GM23338 (cell line): ENCODE measurements around the gene C2CD4A. TPM values are rescaled to one million over a fixed set of nuclear protein-coding genes. Genes with fewer than 3 reads are reported as not detected.

Source experiments
- ATAC-seq: fragments of 200-7000 bp; cut with Tn5 transposase; 3 replicates; pipeline ENCODE4 v1.9.1; 2020
- DNase-seq: peaks from one replicate; pipeline ENCODE4 v3.0.0-alpha.2; 2015; ENCODE audit warnings: low spot score
- H2AFZ ChIP-seq: fragments of 200-600 bp; sonication (generic); 2 replicates; pipeline ENCODE4 v1.8.0; 2016; ENCODE audit warnings: antibody characterized with exemption, mild to moderate bottlenecking, moderate library complexity
- H3F3A ChIP-seq: fragments of 200-600 bp; sonication (generic); replicated peaks from 2 replicates; pipeline ENCODE4 v1.8.0; 2017; ENCODE audit warnings: antibody characterized with exemption, mixed run types, low read depth
- H3K27ac ChIP-seq: fragments of 200-600 bp; sonication (generic); 2 replicates; pipeline ENCODE4 v1.6.1; 2016; ENCODE audit warnings: low read depth
- H3K27me3 ChIP-seq: fragments of 200-600 bp; sonication (generic); 2 replicates; pipeline ENCODE4 v1.8.0; 2016; ENCODE audit warnings: mild to moderate bottlenecking, mixed run types, moderate library complexity; ENCODE audit not compliant: insufficient read depth
- H3K36me3 ChIP-seq: fragments of 200-600 bp; sonication (generic); 2 replicates; pipeline ENCODE4 v1.8.0; 2016; ENCODE audit warnings: mild to moderate bottlenecking; ENCODE audit not compliant: insufficient read depth
- H3K4me1 ChIP-seq: fragments of 200-600 bp; sonication (generic); 2 replicates; pipeline ENCODE4 v1.8.0; 2016; ENCODE audit warnings: mild to moderate bottlenecking, moderate library complexity; ENCODE audit not compliant: insufficient read depth
- H3K4me2 ChIP-seq: fragments of 200-600 bp; sonication (generic); 2 replicates; pipeline ENCODE4 v1.7.1; 2017; ENCODE audit warnings: mixed run types
- H3K4me3 ChIP-seq: fragments of 200-600 bp; sonication (generic); 2 replicates; pipeline ENCODE4 v1.6.1; 2016; ENCODE audit warnings: mixed run types
- H3K79me2 ChIP-seq: fragments of 200-600 bp; sonication (generic); replicated peaks from 2 replicates; pipeline ENCODE4 v1.8.0; 2017; ENCODE audit warnings: mild to moderate bottlenecking; ENCODE audit not compliant: insufficient read depth
- H3K9me2 ChIP-seq: fragments of 200-600 bp; sonication (generic); 2 replicates; pipeline ENCODE4 v1.8.0; 2017; ENCODE audit not compliant: insufficient read depth
- H4K20me1 ChIP-seq: fragments of 200-600 bp; sonication (generic); replicated peaks from 2 replicates; pipeline ENCODE4 v1.8.0; 2017; ENCODE audit warnings: mild to moderate bottlenecking; ENCODE audit not compliant: insufficient read depth
- H3K27ac Mint-ChIP-seq: 2 replicates; pipeline ENCODE4 v1.8.0; 2020; ENCODE audit warnings: inconsistent platforms, mild to moderate bottlenecking, moderate library complexity, mixed read lengths
- H3K27me3 Mint-ChIP-seq: 3 replicates; pipeline ENCODE4 v1.8.0; 2022; ENCODE audit warnings: low read depth, mild to moderate bottlenecking, moderate library complexity, mixed read lengths, inconsistent platforms; ENCODE audit not compliant: insufficient read depth, poor library complexity
- H3K36me3 Mint-ChIP-seq: 3 replicates; pipeline ENCODE4 v1.8.0; 2021; ENCODE audit warnings: low read depth, mild to moderate bottlenecking, inconsistent platforms, moderate library complexity, mixed read lengths
- H3K4me1 Mint-ChIP-seq: 3 replicates; pipeline ENCODE4 v1.8.0; 2020; ENCODE audit warnings: mild to moderate bottlenecking, inconsistent platforms, mixed read lengths
- H3K4me3 Mint-ChIP-seq: 3 replicates; pipeline ENCODE4 v1.8.0; 2021; ENCODE audit warnings: moderate library complexity, mild to moderate bottlenecking, inconsistent platforms, mixed read lengths
- H3K9me3 Mint-ChIP-seq: 3 replicates; pipeline ENCODE4 v1.8.0; 2020; ENCODE audit warnings: moderate library complexity, mild to moderate bottlenecking, inconsistent platforms, mixed read lengths
- CREB1 ChIP-seq: fragments of 250-450 bp; sonication (Bioruptor Pico); IDR thresholded peaks from 2 replicates; pipeline ENCODE4 v1.5.0; 2020; ENCODE audit warnings: low read depth, mild to moderate bottlenecking, moderate library complexity
- EZH2phosphoT487 ChIP-seq: fragments of 200-600 bp; sonication (generic); IDR thresholded peaks from one replicate; pipeline ENCODE4 v1.8.1; 2018; ENCODE audit warnings: antibody characterized with exemption; ENCODE audit not compliant: unreplicated experiment
- JUNB ChIP-seq: IDR thresholded peaks from one replicate; pipeline ENCODE4 v1.6.1; 2016; ENCODE audit warnings: antibody characterized with exemption; ENCODE audit not compliant: unreplicated experiment
- NANOG ChIP-seq: IDR thresholded peaks from 2 replicates; pipeline ENCODE4 v1.6.1; 2016; ENCODE audit warnings: antibody characterized with exemption, borderline replicate concordance
- ZNF114 ChIP-seq: fragments of 250-450 bp; sonication (Bioruptor Pico); IDR thresholded peaks from 2 replicates; pipeline ENCODE4 v1.5.0; 2020; ENCODE audit warnings: mild to moderate bottlenecking, moderate library complexity
- ZNF331 ChIP-seq: fragments of 250-450 bp; sonication (Bioruptor Pico); IDR thresholded peaks from 2 replicates; pipeline ENCODE4 v1.5.0; 2020; ENCODE audit warnings: low read depth, mild to moderate bottlenecking, moderate library complexity
- polyA plus RNA-seq: library from polyadenylated mRNA; unstranded; fragments of >200 nt; fragmentation: Nextera tagmentation; extraction: Ambion mirVana; gene quantifications from 2 replicates; pipeline ENCODE4 v1.2.1, GENCODE V29; 2016
- total RNA-seq: library from RNA; depleted of rRNA; stranded (reverse); fragments of >200 nt; shearing (Covaris generic); gene quantifications from 2 replicates; pipeline ENCODE4 v1.2.3, GENCODE V29; 2014
- TF ChIP-seq, protein P1 (sequence below): fragments of 250-450 bp; sonication (Bioruptor Pico); IDR thresholded peaks from 2 replicates; pipeline ENCODE4 v1.5.0; 2020; ENCODE audit warnings: mild to moderate bottlenecking, moderate library complexity
- TF ChIP-seq, protein P2 (sequence below): IDR thresholded peaks from one replicate; pipeline ENCODE4 v1.6.1; 2018; ENCODE audit warnings: antibody characterized with exemption; ENCODE audit not compliant: unreplicated experiment
- TF ChIP-seq, protein P3 (sequence below), 2 experiments: fragments of 200-600 bp in 1 of 2; sonication (generic) in 1 of 2; conservative IDR thresholded peaks; 2 replicates each; pipeline versions ENCODE4 v1.5.1 to v1.6.1; 2016 to 2017; ENCODE audit warnings: antibody characterized with exemption in 2 of 2, low read depth in 2 of 2, mild to moderate bottlenecking in 2 of 2, moderate library complexity in 1 of 2
- TF ChIP-seq, protein P4 (sequence below): IDR thresholded peaks from 2 replicates; pipeline ENCODE4 v1.6.1; 2016; ENCODE audit warnings: antibody characterized with exemption

Gene C2CD4A
- total and polyA plus RNA-seq, 2 experiments from 2014 or later = 0.07 TPM; not detected in 1

DNA sequence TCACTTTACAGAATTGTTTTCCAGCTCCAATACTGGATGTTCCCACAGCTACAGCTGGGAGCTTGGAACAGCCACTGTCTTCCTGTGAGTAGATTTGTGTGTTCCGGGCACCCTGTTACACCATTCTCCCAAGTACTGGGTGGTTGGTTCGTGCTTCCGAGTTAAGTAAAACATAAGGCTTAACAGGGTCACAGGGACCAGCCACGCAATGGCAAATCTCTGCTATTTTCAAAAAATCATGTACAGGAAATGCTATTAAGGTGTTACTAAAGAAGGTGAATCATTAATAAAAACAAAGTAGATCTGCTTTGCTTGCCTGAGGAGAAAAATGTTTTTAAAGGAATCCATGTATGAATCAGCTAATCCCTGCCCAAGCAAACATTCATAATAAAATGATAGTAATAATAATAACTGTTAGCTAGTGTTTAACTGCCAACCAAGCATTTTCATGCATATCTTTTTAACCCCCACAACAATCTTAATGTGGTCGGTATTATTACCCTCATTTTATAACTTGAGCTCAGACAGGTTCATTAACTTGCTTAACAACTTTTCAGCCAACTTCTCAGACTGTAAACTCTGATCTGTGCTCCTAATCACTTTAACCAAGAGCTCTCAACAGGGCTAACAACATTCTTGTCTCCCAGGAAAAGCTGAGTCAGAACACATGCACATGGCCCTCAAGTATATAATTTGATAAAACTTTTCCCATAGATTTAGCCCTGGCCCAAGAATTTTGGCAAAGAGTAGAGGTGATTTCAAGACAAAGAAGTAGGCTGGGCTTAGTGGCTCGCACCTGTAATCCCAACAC lies 2.7 kb upstream of the C2CD4A start:
- H3K27me3 ChIP-seq = peaks cover 80% of the 10 kb centered on the region
- Mint-ChIP-seq H3K27ac (no peak overlapping the region), H3K4me3 (no peak overlapping the region), H3K36me3 (no peaks in the 10 kb centered on the region; the same call in 2 of the 3 replicates), H3K9me3 (no peaks in the 10 kb centered on the region), H3K27me3 (peaks cover 56% of the 10 kb centered on the region), H3K4me1 (peaks cover 19% of the 10 kb centered on the region)
- TF ChIP-seq ZNF331 (CRISPR knock-in tag) = no peak
- TF ChIP-seq, protein P1, sequence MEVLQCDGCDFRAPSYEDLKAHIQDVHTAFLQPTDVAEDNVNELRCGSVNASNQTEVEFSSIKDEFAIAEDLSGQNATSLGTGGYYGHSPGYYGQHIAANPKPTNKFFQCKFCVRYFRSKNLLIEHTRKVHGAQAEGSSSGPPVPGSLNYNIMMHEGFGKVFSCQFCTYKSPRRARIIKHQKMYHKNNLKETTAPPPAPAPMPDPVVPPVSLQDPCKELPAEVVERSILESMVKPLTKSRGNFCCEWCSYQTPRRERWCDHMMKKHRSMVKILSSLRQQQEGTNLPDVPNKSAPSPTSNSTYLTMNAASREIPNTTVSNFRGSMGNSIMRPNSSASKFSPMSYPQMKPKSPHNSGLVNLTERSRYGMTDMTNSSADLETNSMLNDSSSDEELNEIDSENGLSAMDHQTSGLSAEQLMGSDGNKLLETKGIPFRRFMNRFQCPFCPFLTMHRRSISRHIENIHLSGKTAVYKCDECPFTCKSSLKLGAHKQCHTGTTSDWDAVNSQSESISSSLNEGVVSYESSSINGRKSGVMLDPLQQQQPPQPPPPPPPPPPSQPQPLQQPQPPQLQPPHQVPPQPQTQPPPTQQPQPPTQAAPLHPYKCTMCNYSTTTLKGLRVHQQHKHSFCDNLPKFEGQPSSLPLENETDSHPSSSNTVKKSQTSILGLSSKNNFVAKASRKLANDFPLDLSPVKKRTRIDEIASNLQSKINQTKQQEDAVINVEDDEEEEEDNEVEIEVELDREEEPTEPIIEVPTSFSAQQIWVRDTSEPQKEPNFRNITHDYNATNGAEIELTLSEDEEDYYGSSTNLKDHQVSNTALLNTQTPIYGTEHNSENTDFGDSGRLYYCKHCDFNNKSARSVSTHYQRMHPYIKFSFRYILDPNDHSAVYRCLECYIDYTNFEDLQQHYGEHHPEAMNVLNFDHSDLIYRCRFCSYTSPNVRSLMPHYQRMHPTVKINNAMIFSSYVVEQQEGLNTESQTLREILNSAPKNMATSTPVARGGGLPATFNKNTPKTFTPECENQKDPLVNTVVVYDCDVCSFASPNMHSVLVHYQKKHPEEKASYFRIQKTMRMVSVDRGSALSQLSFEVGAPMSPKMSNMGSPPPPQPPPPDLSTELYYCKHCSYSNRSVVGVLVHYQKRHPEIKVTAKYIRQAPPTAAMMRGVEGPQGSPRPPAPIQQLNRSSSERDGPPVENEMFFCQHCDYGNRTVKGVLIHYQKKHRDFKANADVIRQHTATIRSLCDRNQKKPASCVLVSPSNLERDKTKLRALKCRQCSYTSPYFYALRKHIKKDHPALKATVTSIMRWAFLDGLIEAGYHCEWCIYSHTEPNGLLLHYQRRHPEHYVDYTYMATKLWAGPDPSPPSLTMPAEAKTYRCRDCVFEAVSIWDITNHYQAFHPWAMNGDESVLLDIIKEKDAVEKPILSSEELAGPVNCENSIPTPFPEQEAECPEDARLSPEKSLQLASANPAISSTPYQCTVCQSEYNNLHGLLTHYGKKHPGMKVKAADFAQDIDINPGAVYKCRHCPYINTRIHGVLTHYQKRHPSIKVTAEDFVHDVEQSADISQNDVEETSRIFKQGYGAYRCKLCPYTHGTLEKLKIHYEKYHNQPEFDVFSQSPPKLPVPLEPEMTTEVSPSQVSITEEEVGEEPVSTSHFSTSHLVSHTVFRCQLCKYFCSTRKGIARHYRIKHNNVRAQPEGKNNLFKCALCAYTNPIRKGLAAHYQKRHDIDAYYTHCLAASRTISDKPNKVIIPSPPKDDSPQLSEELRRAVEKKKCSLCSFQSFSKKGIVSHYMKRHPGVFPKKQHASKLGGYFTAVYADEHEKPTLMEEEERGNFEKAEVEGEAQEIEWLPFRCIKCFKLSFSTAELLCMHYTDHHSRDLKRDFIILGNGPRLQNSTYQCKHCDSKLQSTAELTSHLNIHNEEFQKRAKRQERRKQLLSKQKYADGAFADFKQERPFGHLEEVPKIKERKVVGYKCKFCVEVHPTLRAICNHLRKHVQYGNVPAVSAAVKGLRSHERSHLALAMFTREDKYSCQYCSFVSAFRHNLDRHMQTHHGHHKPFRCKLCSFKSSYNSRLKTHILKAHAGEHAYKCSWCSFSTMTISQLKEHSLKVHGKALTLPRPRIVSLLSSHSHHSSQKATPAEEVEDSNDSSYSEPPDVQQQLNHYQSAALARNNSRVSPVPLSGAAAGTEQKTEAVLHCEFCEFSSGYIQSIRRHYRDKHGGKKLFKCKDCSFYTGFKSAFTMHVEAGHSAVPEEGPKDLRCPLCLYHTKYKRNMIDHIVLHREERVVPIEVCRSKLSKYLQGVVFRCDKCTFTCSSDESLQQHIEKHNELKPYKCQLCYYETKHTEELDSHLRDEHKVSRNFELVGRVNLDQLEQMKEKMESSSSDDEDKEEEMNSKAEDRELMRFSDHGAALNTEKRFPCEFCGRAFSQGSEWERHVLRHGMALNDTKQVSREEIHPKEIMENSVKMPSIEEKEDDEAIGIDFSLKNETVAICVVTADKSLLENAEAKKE (CRISPR knock-in tag) = no peak
- TF ChIP-seq, protein P2, sequence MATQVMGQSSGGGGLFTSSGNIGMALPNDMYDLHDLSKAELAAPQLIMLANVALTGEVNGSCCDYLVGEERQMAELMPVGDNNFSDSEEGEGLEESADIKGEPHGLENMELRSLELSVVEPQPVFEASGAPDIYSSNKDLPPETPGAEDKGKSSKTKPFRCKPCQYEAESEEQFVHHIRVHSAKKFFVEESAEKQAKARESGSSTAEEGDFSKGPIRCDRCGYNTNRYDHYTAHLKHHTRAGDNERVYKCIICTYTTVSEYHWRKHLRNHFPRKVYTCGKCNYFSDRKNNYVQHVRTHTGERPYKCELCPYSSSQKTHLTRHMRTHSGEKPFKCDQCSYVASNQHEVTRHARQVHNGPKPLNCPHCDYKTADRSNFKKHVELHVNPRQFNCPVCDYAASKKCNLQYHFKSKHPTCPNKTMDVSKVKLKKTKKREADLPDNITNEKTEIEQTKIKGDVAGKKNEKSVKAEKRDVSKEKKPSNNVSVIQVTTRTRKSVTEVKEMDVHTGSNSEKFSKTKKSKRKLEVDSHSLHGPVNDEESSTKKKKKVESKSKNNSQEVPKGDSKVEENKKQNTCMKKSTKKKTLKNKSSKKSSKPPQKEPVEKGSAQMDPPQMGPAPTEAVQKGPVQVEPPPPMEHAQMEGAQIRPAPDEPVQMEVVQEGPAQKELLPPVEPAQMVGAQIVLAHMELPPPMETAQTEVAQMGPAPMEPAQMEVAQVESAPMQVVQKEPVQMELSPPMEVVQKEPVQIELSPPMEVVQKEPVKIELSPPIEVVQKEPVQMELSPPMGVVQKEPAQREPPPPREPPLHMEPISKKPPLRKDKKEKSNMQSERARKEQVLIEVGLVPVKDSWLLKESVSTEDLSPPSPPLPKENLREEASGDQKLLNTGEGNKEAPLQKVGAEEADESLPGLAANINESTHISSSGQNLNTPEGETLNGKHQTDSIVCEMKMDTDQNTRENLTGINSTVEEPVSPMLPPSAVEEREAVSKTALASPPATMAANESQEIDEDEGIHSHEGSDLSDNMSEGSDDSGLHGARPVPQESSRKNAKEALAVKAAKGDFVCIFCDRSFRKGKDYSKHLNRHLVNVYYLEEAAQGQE = no peak
- TF ChIP-seq CREB1 = no peak
- TF ChIP-seq, protein P3, sequence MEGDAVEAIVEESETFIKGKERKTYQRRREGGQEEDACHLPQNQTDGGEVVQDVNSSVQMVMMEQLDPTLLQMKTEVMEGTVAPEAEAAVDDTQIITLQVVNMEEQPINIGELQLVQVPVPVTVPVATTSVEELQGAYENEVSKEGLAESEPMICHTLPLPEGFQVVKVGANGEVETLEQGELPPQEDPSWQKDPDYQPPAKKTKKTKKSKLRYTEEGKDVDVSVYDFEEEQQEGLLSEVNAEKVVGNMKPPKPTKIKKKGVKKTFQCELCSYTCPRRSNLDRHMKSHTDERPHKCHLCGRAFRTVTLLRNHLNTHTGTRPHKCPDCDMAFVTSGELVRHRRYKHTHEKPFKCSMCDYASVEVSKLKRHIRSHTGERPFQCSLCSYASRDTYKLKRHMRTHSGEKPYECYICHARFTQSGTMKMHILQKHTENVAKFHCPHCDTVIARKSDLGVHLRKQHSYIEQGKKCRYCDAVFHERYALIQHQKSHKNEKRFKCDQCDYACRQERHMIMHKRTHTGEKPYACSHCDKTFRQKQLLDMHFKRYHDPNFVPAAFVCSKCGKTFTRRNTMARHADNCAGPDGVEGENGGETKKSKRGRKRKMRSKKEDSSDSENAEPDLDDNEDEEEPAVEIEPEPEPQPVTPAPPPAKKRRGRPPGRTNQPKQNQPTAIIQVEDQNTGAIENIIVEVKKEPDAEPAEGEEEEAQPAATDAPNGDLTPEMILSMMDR (conservative IDR thresholded peaks at IDR 0.05; ENCODE audit: low read depth in 2 of 2) = no peak
- TF ChIP-seq, protein P4, sequence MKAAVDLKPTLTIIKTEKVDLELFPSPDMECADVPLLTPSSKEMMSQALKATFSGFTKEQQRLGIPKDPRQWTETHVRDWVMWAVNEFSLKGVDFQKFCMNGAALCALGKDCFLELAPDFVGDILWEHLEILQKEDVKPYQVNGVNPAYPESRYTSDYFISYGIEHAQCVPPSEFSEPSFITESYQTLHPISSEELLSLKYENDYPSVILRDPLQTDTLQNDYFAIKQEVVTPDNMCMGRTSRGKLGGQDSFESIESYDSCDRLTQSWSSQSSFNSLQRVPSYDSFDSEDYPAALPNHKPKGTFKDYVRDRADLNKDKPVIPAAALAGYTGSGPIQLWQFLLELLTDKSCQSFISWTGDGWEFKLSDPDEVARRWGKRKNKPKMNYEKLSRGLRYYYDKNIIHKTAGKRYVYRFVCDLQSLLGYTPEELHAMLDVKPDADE = no peak
- no peak for TF ChIP-seq NANOG
- no peak for TF ChIP-seq JUNB
- no peak for TF ChIP-seq ZNF114 (CRISPR knock-in tag)
- TF ChIP-seq EZH2phosphoT487 = no peak
- H3K27ac ChIP-seq = no peak overlapping the region
- DNase-seq (no peak), ATAC-seq (no peak)
- no peak overlapping the region for H3K4me2 ChIP-seq
- H3K4me1 ChIP-seq = peaks cover 25% of the 10 kb centered on the region
- no peaks in the 10 kb centered on the region for H3K36me3 ChIP-seq
- no peaks in the 10 kb centered on the region for H3K9me2 ChIP-seq
- peaks cover 4% of the 10 kb centered on the region; the same call in 1 of the 2 replicates for H3F3A ChIP-seq
- no peak overlapping the region for H2AFZ ChIP-seq
- H4K20me1 ChIP-seq = no peaks in the 10 kb centered on the region; the same call in none of the 2 replicates
- H3K4me3 ChIP-seq = no peak overlapping the region
- H3K79me2 ChIP-seq = peaks cover 2% of the 10 kb centered on the region; the same call in 1 of the 2 replicates
